GM19043 (cell line): ENCODE results near the gene PGLYRP3.

Experiments
- ATAC-seq: cut with Tn5 transposase; IDR thresholded peaks from one replicate; pipeline ENCODE4 v1.9.1; 2021; ENCODE audit warnings: low read depth; ENCODE audit not compliant: unreplicated experiment

PGLYRP3 gene

DNA sequence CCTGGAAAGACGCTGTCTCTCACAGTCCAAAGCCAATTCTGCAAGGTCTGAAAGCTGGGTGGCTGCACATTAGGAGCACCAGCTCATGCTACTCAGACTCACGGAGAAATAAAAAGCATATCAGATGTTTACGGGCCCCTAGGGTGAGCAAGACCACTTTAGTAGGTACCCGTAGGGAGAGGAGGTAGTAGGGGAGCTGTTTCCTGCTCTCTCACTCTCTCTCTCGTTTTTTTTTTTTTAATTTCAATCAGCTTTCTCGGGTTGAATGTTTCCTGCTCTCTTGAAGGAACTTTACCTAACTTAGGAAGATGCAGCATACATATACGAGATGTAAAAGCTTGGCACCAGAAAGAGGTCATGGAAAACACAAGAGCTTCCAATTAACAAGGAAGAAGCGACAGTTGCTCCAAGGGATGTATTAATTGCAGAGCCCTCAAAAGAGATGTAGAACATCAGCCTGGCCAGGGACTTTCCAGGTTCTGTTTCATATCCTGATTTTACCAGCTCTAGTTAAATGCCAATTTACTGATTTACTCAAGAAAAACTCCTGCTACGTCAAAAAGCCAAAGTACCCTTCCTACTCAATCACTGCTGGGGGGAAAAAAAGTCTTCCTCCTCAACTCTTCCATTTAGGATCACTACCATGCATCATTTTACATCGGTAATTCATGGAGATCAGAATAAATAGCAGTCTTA, 50.1 kb downstream of the PGLYRP3 start:
- no peak for ATAC-seq

DNA sequence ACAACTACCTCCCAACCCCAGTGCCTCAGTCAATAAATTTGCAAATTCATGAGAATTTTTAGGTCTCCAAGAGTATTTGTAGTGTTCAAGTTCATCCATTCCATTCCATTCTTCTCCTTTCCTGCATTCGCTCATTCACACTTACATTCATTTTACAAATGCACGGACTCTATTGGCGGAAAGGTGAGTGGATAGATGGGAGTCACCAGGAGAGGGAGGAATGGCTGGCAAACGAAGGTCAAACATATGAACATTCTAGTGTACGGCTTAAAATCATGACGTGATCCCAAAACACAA, 50.7 kb downstream of the PGLYRP3 start:
- no peak for ATAC-seq

- ATAC-seq, result no peak
Measured at GRCh38 chr1:153261281-153262069, 51.3 kb downstream of the PGLYRP3 start.

DNA sequence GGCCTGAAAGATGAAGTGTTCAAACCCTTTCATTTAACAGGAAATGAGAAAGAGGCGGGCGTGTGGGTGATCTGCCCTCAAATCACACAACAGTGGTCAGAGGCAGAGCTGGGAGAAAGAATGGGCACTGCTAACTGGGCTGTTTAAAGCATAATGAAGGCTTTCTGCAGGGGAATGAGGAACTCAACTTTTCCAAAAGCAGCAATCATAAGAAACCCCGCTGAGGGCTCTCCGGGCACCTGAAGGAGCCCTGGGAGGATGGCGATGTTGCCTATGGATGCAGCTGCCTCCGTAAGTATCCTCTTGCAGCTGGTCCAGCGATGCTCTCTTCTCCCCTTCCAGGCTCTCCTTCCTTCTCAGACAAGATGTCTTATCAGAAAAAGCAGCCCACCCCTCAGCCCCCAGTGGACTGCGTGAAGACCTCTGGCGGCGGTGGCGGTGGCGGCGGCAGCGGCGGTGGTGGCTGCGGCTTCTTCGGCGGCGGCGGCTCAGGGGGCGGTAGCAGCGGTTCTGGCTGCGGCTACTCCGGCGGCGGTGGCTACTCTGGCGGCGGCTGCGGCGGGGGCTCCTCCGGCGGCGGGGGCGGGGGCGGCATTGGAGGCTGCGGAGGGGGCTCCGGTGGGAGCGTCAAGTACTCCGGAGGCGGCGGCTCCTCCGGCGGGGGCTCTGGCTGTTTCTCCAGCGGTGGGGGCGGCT, 52.0 kb downstream of the PGLYRP3 start:
- no peak for ATAC-seq

- ATAC-seq, result no peak
Measured at GRCh38 chr1:153259387-153259786, 53.4 kb downstream of the PGLYRP3 start, which contains the start of gene LORICRIN. Gene LORICRIN, plus strand, starts transcription at chr1:153259687. Its CDS starts 1,263 bp downstream, at chr1:153260950.

GRCh38 chr1:153253693-153254092, 59.1 kb downstream of the PGLYRP3 start:
- ATAC-seq, result no peak

DNA sequence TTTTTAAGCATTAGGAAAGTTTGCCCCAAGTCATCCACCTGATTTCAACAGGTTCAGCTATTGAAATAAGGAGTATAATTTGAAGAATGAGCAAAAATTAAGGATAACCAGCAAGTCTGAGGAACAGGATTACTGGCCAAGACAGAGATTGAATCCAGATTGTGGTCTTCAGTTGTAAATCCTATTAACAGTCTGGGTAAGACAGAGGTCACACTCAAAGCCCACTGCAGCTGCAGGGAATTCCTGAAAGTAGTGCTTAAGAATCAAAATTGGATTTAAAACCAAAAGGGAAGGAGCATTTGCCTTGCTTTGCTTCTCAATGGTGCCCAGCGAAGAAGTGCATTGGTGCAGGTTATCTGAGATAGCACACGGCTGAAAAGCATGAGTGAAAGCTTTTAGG, 59.7 kb downstream of the PGLYRP3 start:
- ATAC-seq, result no peak

DNA sequence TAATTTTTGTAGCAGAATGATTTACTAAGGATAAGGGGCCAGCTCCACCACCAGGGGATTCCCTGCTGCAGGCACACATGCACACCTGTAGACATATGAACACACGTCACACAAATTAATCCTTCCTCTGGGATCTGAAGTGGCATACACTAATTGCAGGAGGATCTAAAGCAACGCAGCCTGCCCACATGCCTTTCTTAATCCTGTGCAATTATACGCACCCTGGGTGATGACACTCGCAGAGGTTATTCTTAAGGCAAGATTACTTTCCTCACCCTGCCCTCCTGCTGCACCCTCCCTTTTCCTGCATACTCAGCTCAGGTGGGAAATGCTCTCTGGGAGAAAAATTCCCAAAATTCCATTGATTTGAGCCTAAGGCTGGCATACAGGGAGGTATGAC, 60.8 kb downstream of the PGLYRP3 start:
- ATAC-seq, result no peak

DNA sequence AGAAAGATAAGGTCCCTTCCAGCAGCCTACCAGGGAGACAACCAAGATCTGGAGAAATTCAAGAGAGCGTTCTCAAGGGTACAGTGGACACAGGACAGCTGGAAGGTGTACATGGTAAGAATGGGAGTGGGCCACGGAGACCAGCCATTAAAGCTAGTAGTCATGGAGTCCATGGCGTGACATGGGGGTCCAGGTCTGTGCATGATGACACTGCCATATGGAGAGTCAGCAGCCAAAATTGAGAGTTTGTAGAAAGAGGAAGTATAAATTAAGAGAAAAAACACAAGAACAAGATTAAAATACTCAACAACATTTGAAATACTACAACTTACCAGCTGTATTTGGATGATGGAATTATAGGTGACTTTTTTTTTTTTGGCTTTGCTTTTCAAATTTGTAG, 61.2 kb downstream of the PGLYRP3 start:
- no peak for ATAC-seq

GRCh38 chr1:153251087-153251486, 61.7 kb downstream of the PGLYRP3 start:
- no peak for ATAC-seq

- ATAC-seq, result no peak
Measured at GRCh38 chr1:153250166-153250565, 62.6 kb downstream of the PGLYRP3 start.

- no peak for ATAC-seq
Measured at GRCh38 chr1:153248176-153248879, 64.4 kb downstream of the PGLYRP3 start.
